HG03432 (cell line): Measurements from ENCODE around the gene CYFIP1.

Experiments
- ATAC-seq: cut with Tn5 transposase; IDR thresholded peaks from one replicate; pipeline ENCODE4 v1.9.1; 2021; ENCODE audit warnings: mild to moderate bottlenecking, moderate library complexity; ENCODE audit not compliant: unreplicated experiment

The CYFIP1 gene

GRCh38 chr15:22893081-22893480 lies 87.1 kb downstream of the CYFIP1 start:
- ATAC-seq: no peak

GRCh38 chr15:22892333-22892732 lies 87.8 kb downstream of the CYFIP1 start:
- ATAC-seq: no peak

GRCh38 chr15:22891426-22892210 lies 88.5 kb downstream of the CYFIP1 start:
- ATAC-seq: no peak

GRCh38 chr15:22890296-22890695 lies 89.9 kb downstream of the CYFIP1 start:
- ATAC-seq: no peak

- ATAC-seq: no peak
Observed at GRCh38 chr15:22889146-22889818, 90.9 kb downstream of the CYFIP1 start.

- ATAC-seq: no peak
Observed at GRCh38 chr15:22888120-22888859, 91.9 kb downstream of the CYFIP1 start.

- ATAC-seq: no peak
Observed at GRCh38 chr15:22887157-22887951, 92.8 kb downstream of the CYFIP1 start.

- no peak for ATAC-seq
Observed at GRCh38 chr15:22885120-22885519, 95.0 kb downstream of the CYFIP1 start.

GRCh38 chr15:22884344-22884743 lies 95.8 kb downstream of the CYFIP1 start:
- ATAC-seq: no peak

- no peak for ATAC-seq
Observed at GRCh38 chr15:22883196-22883595, 97.0 kb downstream of the CYFIP1 start.

- no peak for ATAC-seq
Observed at GRCh38 chr15:22881739-22882440, 98.3 kb downstream of the CYFIP1 start.

GRCh38 chr15:22880981-22881738 lies 99.0 kb downstream of the CYFIP1 start:
- no peak for ATAC-seq

GRCh38 chr15:22880068-22880980 lies 99.8 kb downstream of the CYFIP1 start:
- no peak for ATAC-seq

- no peak for ATAC-seq
Observed at GRCh38 chr15:22878103-22878502, 102.1 kb downstream of the CYFIP1 start.

GRCh38 chr15:22877607-22878006 lies 102.6 kb downstream of the CYFIP1 start:
- no peak for ATAC-seq

GRCh38 chr15:22877117-22877516 lies 103.1 kb downstream of the CYFIP1 start:
- no peak for ATAC-seq

GRCh38 chr15:22874966-22875365 lies 105.2 kb downstream of the CYFIP1 start:
- no peak for ATAC-seq

GRCh38 chr15:22874256-22874655 lies 105.9 kb downstream of the CYFIP1 start:
- ATAC-seq: no peak

GRCh38 chr15:22873841-22874240 lies 106.3 kb downstream of the CYFIP1 start:
- ATAC-seq: no peak
